ENCODE measurements around the gene ACYP1. TPM values are rescaled to one million over a fixed set of nuclear protein-coding genes. Genes with fewer than 3 reads are reported as not detected.
A peak's percentile ranks its signal among the peaks of the same experiment; 100 is the strongest.

ACYP1 gene
- total and polyA plus RNA-seq, 9 of the 15 experiments (the other 6 are each of a cell fraction or from before 2014, with no cell fraction given), result 19.9 to 113 (median 52.3) TPM

DNA sequence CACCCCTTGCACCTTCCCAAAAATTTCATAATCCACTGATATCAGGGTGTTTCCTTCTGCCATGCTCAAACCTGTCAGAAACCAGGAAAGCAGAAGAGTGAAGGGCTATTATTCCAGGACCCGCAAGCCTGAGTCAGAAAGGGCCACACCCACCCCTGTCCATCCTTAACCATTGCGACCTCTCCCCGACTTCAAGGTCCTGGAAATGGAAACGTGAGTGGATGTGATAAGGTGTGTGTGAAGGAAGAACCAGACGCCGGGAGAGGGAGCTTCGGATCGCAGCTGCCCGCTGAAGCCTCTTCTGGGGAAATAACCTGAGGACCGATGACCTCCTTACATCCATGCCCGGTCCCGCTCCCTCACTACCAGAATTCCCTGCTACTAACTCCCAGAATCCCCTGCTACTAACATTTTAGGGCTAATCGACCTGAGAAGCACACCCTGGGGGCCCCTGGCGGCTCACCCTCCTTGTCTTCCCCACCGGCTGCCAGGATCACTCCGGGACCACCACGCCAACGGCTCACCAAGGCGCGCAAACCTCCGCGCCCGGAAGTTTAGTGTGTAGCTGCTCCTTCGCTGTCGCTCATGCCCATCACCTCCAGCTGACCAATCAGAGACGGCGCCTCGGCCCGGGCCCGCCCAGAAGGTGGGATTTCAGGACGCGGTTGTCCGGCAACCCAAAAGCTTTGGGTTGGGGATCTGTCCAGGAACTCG lies at the start of gene ACYP1 (continued):
- TF ChIP-seq ZFX (CRISPR knock-in tag; IDR thresholded peaks at IDR 0.05) (no peak), LCOR (CRISPR knock-in tag; IDR thresholded peaks at IDR 0.05) (no peak), TAF1 (IDR thresholded peaks at IDR 0.05; ENCODE audit: control insufficient read depth, extremely low read depth, insufficient read depth, low read length, severe bottlenecking) (no peak), GABPA (tag; conservative IDR thresholded peaks at IDR 0.05; ENCODE audit: low read depth) (peak; percentile 75), ATF1 (CRISPR knock-in tag; IDR thresholded peaks at IDR 0.05) (no peak), ATF1 (tag; IDR thresholded peaks at IDR 0.05) (peak; percentile 69), ELF4 (CRISPR knock-in tag; IDR thresholded peaks at IDR 0.05) (0 out of 2 replicates have a peak, but pooled peaks have one; percentile 25), ZNF384 (IDR thresholded peaks at IDR 0.05; ENCODE audit: low read depth, low read length) (no peak), HOXB6 (CRISPR knock-in tag; IDR thresholded peaks at IDR 0.05; ENCODE audit: borderline replicate concordance) (no peak), CHCHD3 (CRISPR knock-in tag; IDR thresholded peaks at IDR 0.05) (no peak), ATF7 (IDR thresholded peaks at IDR 0.05) (peak; percentile 56), MCM3 (IDR thresholded peaks at IDR 0.05) (no peak), SP1 (CRISPR knock-in tag; IDR thresholded peaks at IDR 0.05) (no peak), HCFC1 (IDR thresholded peaks at IDR 0.05; ENCODE audit: low read depth, low read length) (no peak), RBM15 (IDR thresholded peaks at IDR 0.05; ENCODE audit: insufficient read depth, low read length) (no peak), ELK3 (CRISPR knock-in tag; IDR thresholded peaks at IDR 0.05) (no peak), HOMEZ (CRISPR knock-in tag; IDR thresholded peaks at IDR 0.05) (no peak), NCOA4 (IDR thresholded peaks at IDR 0.05; ENCODE audit: partially characterized antibody) (no peak)
- TF ChIP-seq, protein P1, sequence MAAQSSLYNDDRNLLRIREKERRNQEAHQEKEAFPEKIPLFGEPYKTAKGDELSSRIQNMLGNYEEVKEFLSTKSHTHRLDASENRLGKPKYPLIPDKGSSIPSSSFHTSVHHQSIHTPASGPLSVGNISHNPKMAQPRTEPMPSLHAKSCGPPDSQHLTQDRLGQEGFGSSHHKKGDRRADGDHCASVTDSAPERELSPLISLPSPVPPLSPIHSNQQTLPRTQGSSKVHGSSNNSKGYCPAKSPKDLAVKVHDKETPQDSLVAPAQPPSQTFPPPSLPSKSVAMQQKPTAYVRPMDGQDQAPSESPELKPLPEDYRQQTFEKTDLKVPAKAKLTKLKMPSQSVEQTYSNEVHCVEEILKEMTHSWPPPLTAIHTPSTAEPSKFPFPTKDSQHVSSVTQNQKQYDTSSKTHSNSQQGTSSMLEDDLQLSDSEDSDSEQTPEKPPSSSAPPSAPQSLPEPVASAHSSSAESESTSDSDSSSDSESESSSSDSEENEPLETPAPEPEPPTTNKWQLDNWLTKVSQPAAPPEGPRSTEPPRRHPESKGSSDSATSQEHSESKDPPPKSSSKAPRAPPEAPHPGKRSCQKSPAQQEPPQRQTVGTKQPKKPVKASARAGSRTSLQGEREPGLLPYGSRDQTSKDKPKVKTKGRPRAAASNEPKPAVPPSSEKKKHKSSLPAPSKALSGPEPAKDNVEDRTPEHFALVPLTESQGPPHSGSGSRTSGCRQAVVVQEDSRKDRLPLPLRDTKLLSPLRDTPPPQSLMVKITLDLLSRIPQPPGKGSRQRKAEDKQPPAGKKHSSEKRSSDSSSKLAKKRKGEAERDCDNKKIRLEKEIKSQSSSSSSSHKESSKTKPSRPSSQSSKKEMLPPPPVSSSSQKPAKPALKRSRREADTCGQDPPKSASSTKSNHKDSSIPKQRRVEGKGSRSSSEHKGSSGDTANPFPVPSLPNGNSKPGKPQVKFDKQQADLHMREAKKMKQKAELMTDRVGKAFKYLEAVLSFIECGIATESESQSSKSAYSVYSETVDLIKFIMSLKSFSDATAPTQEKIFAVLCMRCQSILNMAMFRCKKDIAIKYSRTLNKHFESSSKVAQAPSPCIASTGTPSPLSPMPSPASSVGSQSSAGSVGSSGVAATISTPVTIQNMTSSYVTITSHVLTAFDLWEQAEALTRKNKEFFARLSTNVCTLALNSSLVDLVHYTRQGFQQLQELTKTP (IDR thresholded peaks at IDR 0.05; ENCODE audit: low read depth in 1 of 2, partially characterized antibody in 2 of 2), result peak in 1 of 2 experiments; percentile 89
- TF ChIP-seq, protein P2, sequence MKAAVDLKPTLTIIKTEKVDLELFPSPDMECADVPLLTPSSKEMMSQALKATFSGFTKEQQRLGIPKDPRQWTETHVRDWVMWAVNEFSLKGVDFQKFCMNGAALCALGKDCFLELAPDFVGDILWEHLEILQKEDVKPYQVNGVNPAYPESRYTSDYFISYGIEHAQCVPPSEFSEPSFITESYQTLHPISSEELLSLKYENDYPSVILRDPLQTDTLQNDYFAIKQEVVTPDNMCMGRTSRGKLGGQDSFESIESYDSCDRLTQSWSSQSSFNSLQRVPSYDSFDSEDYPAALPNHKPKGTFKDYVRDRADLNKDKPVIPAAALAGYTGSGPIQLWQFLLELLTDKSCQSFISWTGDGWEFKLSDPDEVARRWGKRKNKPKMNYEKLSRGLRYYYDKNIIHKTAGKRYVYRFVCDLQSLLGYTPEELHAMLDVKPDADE (conservative IDR thresholded peaks at IDR 0.05; ENCODE audit: control insufficient read depth, low read depth, low read length), result no peak
